ENCODE results near the gene TRPT1. TPM values are rescaled to one million over a fixed set of nuclear protein-coding genes. Genes with fewer than 3 reads are reported as not detected.

TRPT1 gene
- total RNA-seq, 1 donor from 2014 or later, result 29.4 TPM

DNA sequence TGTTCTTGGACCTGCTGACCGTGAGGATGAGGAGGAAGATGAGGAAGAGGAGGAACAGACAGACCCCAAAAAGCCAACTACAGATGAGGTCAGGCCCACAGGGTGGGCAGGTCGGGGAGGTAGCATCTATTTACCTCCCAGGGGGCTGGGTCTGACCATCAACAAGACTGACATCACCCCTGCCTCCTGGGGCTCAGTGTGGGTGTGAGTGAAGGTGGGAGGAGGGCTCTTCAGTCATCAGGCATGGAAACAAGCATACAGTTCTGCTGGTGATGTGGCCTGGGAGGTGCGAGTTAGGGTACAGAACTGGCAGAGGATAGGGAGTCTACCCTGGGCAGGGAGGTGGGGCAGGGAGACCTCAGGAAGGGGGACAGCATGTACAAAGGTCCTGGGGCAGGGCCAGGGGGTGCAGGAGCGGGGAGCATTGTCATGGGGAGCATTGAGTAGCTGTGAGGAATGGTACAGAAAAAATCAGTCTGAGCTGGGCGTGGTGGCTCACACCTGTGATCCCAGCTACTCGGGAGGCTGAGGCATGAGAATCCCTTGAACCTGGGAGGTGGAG is 34.2 kb upstream of the TRPT1 start:
- Mint-ChIP-seq H3K27ac (ENCODE audit: unreplicated experiment) (no peak overlapping the region), H3K4me1 (ENCODE audit: low read depth, unreplicated experiment) (peaks cover 11% of the 10 kb centered on the region), H3K4me3 (ENCODE audit: unreplicated experiment) (no peak overlapping the region), H3K36me3 (ENCODE audit: low read depth, unreplicated experiment) (peaks cover 29% of the 10 kb centered on the region), H3K9me3 (ENCODE audit: unreplicated experiment) (peaks cover 2% of the 10 kb centered on the region), H3K27me3 (ENCODE audit: low read depth, unreplicated experiment) (no peaks in the 10 kb centered on the region)
- Histone ChIP-seq H2AFZ (ENCODE audit: low read depth, low read length) (no peak overlapping the region), H3K9me3 (ENCODE audit: insufficient read depth, low read depth, low read length) (no peaks in the 10 kb centered on the region), H3K4me2 (ENCODE audit: low read length) (no peak overlapping the region), H3K27ac (ENCODE audit: low read depth, low read length) (no peak overlapping the region), H3K79me2 (ENCODE audit: insufficient read depth, low read length) (no peaks in the 10 kb centered on the region), H3K36me3 (ENCODE audit: insufficient read depth, low read length) (peaks cover 21% of the 10 kb centered on the region), H3K27me3 (ENCODE audit: insufficient read depth, low read length) (no peaks in the 10 kb centered on the region), H4K20me1 (ENCODE audit: insufficient read depth, low read length) (peaks cover 27% of the 10 kb centered on the region), H3K9ac (ENCODE audit: low read length) (no peak overlapping the region), H3K4me1 (ENCODE audit: insufficient read depth, low read length) (peaks cover 14% of the 10 kb centered on the region), H3K4me3 (ENCODE audit: insufficient read depth, low read depth, low read length) (no peak overlapping the region)
- DNase-seq (ENCODE audit: low read depth) (no peak), FAIRE-seq (no peak)
- TF ChIP-seq EZH2 (IDR thresholded peaks at IDR 0.05; ENCODE audit: insufficient read depth, low read length), result no peak
- TF ChIP-seq, protein P1, sequence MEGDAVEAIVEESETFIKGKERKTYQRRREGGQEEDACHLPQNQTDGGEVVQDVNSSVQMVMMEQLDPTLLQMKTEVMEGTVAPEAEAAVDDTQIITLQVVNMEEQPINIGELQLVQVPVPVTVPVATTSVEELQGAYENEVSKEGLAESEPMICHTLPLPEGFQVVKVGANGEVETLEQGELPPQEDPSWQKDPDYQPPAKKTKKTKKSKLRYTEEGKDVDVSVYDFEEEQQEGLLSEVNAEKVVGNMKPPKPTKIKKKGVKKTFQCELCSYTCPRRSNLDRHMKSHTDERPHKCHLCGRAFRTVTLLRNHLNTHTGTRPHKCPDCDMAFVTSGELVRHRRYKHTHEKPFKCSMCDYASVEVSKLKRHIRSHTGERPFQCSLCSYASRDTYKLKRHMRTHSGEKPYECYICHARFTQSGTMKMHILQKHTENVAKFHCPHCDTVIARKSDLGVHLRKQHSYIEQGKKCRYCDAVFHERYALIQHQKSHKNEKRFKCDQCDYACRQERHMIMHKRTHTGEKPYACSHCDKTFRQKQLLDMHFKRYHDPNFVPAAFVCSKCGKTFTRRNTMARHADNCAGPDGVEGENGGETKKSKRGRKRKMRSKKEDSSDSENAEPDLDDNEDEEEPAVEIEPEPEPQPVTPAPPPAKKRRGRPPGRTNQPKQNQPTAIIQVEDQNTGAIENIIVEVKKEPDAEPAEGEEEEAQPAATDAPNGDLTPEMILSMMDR (IDR thresholded peaks at IDR 0.05; ENCODE audit: insufficient read depth, low read depth, low read length), result no peak

DNA sequence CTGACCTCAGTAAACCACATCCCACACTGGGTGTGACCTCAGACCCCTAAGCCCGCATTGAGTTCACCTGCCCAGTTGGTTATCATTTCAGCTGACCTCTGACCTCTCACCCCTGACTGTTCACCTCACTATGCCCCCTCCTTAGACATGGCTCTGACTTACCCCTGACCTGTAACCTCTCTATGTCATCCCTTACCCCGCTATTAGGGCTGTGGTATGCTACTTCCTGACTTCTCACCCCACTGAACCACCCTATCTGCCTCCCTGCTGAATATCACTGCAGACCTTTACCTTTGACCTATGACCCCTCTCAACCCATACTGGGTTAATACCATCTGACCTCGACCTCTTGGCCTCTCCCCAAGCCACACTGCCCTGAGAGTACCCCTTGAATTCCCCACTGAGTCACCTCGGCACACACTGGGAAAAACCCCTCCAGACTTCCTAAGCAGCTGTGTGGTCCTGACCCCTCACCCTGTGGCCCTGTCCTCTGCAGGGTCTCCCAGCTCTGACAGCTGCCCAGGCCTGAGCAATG is 33.6 kb upstream of the TRPT1 start:
- Histone ChIP-seq H3K9me3 (ENCODE audit: insufficient read depth, low read depth, low read length) (no peaks in the 10 kb centered on the region), H3K9ac (ENCODE audit: low read length) (no peak overlapping the region), H4K20me1 (ENCODE audit: insufficient read depth, low read length) (peaks cover 28% of the 10 kb centered on the region), H3K27ac (ENCODE audit: low read depth, low read length) (no peak overlapping the region), H3K79me2 (ENCODE audit: insufficient read depth, low read length) (no peaks in the 10 kb centered on the region), H3K36me3 (ENCODE audit: insufficient read depth, low read length) (peaks cover 23% of the 10 kb centered on the region), H2AFZ (ENCODE audit: low read depth, low read length) (no peak overlapping the region), H3K4me1 (ENCODE audit: insufficient read depth, low read length) (peaks cover 14% of the 10 kb centered on the region), H3K27me3 (ENCODE audit: insufficient read depth, low read length) (no peaks in the 10 kb centered on the region), H3K4me2 (ENCODE audit: low read length) (no peak overlapping the region), H3K4me3 (ENCODE audit: insufficient read depth, low read depth, low read length) (no peak overlapping the region)
- peaks cover 2% of the 10 kb centered on the region for H3K9me3 Mint-ChIP-seq (ENCODE audit: unreplicated experiment)
- peak overlapping the region; percentile 47 for H3K27ac Mint-ChIP-seq (ENCODE audit: unreplicated experiment)
- H3K36me3 Mint-ChIP-seq (ENCODE audit: low read depth, unreplicated experiment), result peaks cover 32% of the 10 kb centered on the region
- DNase-seq (ENCODE audit: low read depth), result no peak
- FAIRE-seq, result no peak
- TF ChIP-seq, protein P1 (IDR thresholded peaks at IDR 0.05; ENCODE audit: insufficient read depth, low read depth, low read length), result no peak
- no peak for TF ChIP-seq EZH2 (IDR thresholded peaks at IDR 0.05; ENCODE audit: insufficient read depth, low read length)
- peak overlapping the region; percentile 47 for H3K4me3 Mint-ChIP-seq (ENCODE audit: unreplicated experiment)
- H3K27me3 Mint-ChIP-seq (ENCODE audit: low read depth, unreplicated experiment), result no peaks in the 10 kb centered on the region
- H3K4me1 Mint-ChIP-seq (ENCODE audit: low read depth, unreplicated experiment), result peaks cover 11% of the 10 kb centered on the region

DNA sequence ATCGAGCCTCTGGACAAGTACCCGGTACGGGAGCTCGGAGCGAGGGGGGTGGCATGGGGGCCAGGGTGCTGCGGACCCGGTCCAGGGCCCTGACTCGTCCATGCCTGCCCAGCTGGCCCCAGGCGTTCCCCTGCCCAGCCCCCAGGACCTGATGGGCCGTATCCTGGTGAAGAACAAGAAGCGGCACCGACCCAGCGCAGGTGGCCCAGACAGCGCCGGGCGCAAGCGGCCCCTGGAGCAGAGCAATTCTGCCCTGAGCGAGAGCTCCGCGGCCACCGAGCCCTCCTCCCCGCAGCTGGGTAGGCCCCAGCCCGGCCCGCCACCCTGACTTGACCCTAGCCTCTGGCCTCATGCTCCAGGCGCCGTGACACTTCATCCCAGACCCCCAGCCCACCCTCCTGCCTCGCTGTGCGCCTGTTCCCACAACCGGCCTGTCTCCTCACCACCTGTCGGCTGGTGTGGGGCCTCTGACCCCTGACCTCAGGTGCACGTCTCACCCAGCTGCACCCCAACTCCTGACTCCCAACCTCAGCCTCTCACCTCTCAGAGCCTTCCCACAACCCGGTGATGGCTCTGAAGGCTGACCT is 33.1 kb upstream of the TRPT1 start:
- Histone ChIP-seq H3K27me3 (ENCODE audit: insufficient read depth, low read length) (no peaks in the 10 kb centered on the region), H2AFZ (ENCODE audit: low read depth, low read length) (no peak overlapping the region), H3K36me3 (ENCODE audit: insufficient read depth, low read length) (peaks cover 21% of the 10 kb centered on the region), H3K4me2 (ENCODE audit: low read length) (no peak overlapping the region), H3K4me1 (ENCODE audit: insufficient read depth, low read length) (peaks cover 14% of the 10 kb centered on the region), H3K79me2 (ENCODE audit: insufficient read depth, low read length) (peaks cover 2% of the 10 kb centered on the region), H3K9me3 (ENCODE audit: insufficient read depth, low read depth, low read length) (no peaks in the 10 kb centered on the region), H4K20me1 (ENCODE audit: insufficient read depth, low read length) (peaks cover 30% of the 10 kb centered on the region), H3K27ac (ENCODE audit: low read depth, low read length) (no peak overlapping the region), H3K9ac (ENCODE audit: low read length) (no peak overlapping the region), H3K4me3 (ENCODE audit: insufficient read depth, low read depth, low read length) (no peak overlapping the region)
- FAIRE-seq (no peak), DNase-seq (ENCODE audit: low read depth) (no peak)
- peaks cover 12% of the 10 kb centered on the region for H3K4me1 Mint-ChIP-seq (ENCODE audit: low read depth, unreplicated experiment)
- peaks cover 32% of the 10 kb centered on the region for H3K36me3 Mint-ChIP-seq (ENCODE audit: low read depth, unreplicated experiment)
- peaks cover 2% of the 10 kb centered on the region for H3K9me3 Mint-ChIP-seq (ENCODE audit: unreplicated experiment)
- TF ChIP-seq EZH2 (IDR thresholded peaks at IDR 0.05; ENCODE audit: insufficient read depth, low read length), result no peak
- TF ChIP-seq, protein P1 (IDR thresholded peaks at IDR 0.05; ENCODE audit: insufficient read depth, low read depth, low read length), result no peak
- H3K4me3 Mint-ChIP-seq (ENCODE audit: unreplicated experiment), result peak overlapping the region; percentile 47
- H3K27ac Mint-ChIP-seq (ENCODE audit: unreplicated experiment), result peak overlapping the region; percentile 47
- H3K27me3 Mint-ChIP-seq (ENCODE audit: low read depth, unreplicated experiment), result no peaks in the 10 kb centered on the region
